ENCODE results near the gene HCFC1.

The HCFC1 gene

GRCh38 chrX:153971450-153972367 lies at the start of gene HCFC1:
Gene HCFC1 (minus strand): TSS chrX:153971818. CDS start chrX:153970840, 978 bp downstream.
- Histone ChIP-seq H3K9me3 (ENCODE audit: insufficient read depth, low read length, severe bottlenecking) (no peaks in the 10 kb centered on the region), H3K36me3 (ENCODE audit: insufficient read depth, low read length) (peaks cover 30% of the 10 kb centered on the region), H3K4me2 (ENCODE audit: insufficient read depth, low read length) (peak within 1 kb of the TSS; percentile 73), H3K9ac (ENCODE audit: low read depth, low read length) (peak within 1 kb of the TSS; percentile 99), H3K27ac (ENCODE audit: low read length) (peak within 1 kb of the TSS; percentile 100), H3K4me1 (ENCODE audit: insufficient read depth, low read length) (peaks cover 41% of the 10 kb centered on the region), H3K79me2 (ENCODE audit: insufficient read depth, low read length) (peaks cover 73% of the 10 kb centered on the region), H2AFZ (ENCODE audit: low read depth, low read length) (peak within 1 kb of the TSS; percentile 74), H3K4me3 (ENCODE audit: low read depth in 1 of 2, low read length in 2 of 2) (peak within 1 kb of the TSS; percentile 58 to 90), H3K27me3 (ENCODE audit: insufficient read depth, low read length, poor library complexity) (no peaks in the 10 kb centered on the region), H4K20me1 (ENCODE audit: insufficient read depth, low read length) (peaks cover 31% of the 10 kb centered on the region)
- ATAC-seq (ENCODE audit: insufficient read depth, low read depth) = peak; percentile 38
- TF ChIP-seq EZH2 (IDR thresholded peaks at IDR 0.05; ENCODE audit: borderline replicate concordance, low read depth, low read length, severe bottlenecking) = no peak
- TF ChIP-seq CTCF (IDR thresholded peaks at IDR 0.05; ENCODE audit: borderline replicate concordance, extremely low read depth, low read length, poor library complexity, severe bottlenecking) = no peak
- peak; percentile 92 for DNase-seq

- peak overlapping the region; percentile 94 for H3K9ac ChIP-seq (ENCODE audit: low read depth, low read length)
- H3K79me2 ChIP-seq (ENCODE audit: insufficient read depth, low read length) = peaks cover 47% of the 10 kb centered on the region
- H3K36me3 ChIP-seq (ENCODE audit: insufficient read depth, low read length) = peaks cover 27% of the 10 kb centered on the region
- H3K4me2 ChIP-seq (ENCODE audit: insufficient read depth, low read length) = peak overlapping the region; percentile 75
- H4K20me1 ChIP-seq (ENCODE audit: insufficient read depth, low read length) = no peaks in the 10 kb centered on the region
- no peak overlapping the region for H2AFZ ChIP-seq (ENCODE audit: low read depth, low read length)
- peaks cover 31% of the 10 kb centered on the region for H3K4me1 ChIP-seq (ENCODE audit: insufficient read depth, low read length)
- H3K4me3 ChIP-seq (ENCODE audit: low read depth in 1 of 2, low read length in 2 of 2) = peak overlapping the region; percentile 60 to 86; a peak in 3 of 4 replicates
- DNase-seq (no peak), ATAC-seq (ENCODE audit: insufficient read depth, low read depth) (no peak)
- no peaks in the 10 kb centered on the region for H3K27me3 ChIP-seq (ENCODE audit: insufficient read depth, low read length, poor library complexity)
- peak overlapping the region; percentile 91 for H3K27ac ChIP-seq (ENCODE audit: low read length)
- no peak for TF ChIP-seq EZH2 (IDR thresholded peaks at IDR 0.05; ENCODE audit: borderline replicate concordance, low read depth, low read length, severe bottlenecking)
- TF ChIP-seq CTCF (IDR thresholded peaks at IDR 0.05; ENCODE audit: borderline replicate concordance, extremely low read depth, low read length, poor library complexity, severe bottlenecking) = no peak
- H3K9me3 ChIP-seq (ENCODE audit: insufficient read depth, low read length, severe bottlenecking) = no peaks in the 10 kb centered on the region
Measured at GRCh38 chrX:154021131-154021611, 49.6 kb upstream of the HCFC1 start.

GRCh38 chrX:154020536-154021115 lies 49.0 kb upstream of the HCFC1 start:
- DNase-seq (no peak), ATAC-seq (ENCODE audit: insufficient read depth, low read depth) (peak; percentile 4; the same call in 1 of the 3 replicates)
- peak overlapping the region; percentile 60 to 86; a peak in 3 of 4 replicates for H3K4me3 ChIP-seq (ENCODE audit: low read depth in 1 of 2, low read length in 2 of 2)
- peak overlapping the region; percentile 80; the same call in 1 of the 2 replicates for H2AFZ ChIP-seq (ENCODE audit: low read depth, low read length)
- peak overlapping the region; percentile 75 for H3K4me2 ChIP-seq (ENCODE audit: insufficient read depth, low read length)
- H3K9ac ChIP-seq (ENCODE audit: low read depth, low read length) = peak overlapping the region; percentile 94
- peaks cover 47% of the 10 kb centered on the region for H3K79me2 ChIP-seq (ENCODE audit: insufficient read depth, low read length)
- H3K27me3 ChIP-seq (ENCODE audit: insufficient read depth, low read length, poor library complexity) = no peaks in the 10 kb centered on the region
- TF ChIP-seq CTCF (IDR thresholded peaks at IDR 0.05; ENCODE audit: borderline replicate concordance, extremely low read depth, low read length, poor library complexity, severe bottlenecking) (no peak), EZH2 (IDR thresholded peaks at IDR 0.05; ENCODE audit: borderline replicate concordance, low read depth, low read length, severe bottlenecking) (no peak)
- H3K9me3 ChIP-seq (ENCODE audit: insufficient read depth, low read length, severe bottlenecking) = no peaks in the 10 kb centered on the region
- H3K36me3 ChIP-seq (ENCODE audit: insufficient read depth, low read length) = peaks cover 31% of the 10 kb centered on the region
- H3K27ac ChIP-seq (ENCODE audit: low read length) = peak overlapping the region; percentile 91
- H3K4me1 ChIP-seq (ENCODE audit: insufficient read depth, low read length) = peaks cover 31% of the 10 kb centered on the region
- no peaks in the 10 kb centered on the region for H4K20me1 ChIP-seq (ENCODE audit: insufficient read depth, low read length)
